GM18507 (cell line): ENCODE data around the gene GRB7.

ENCODE experiments used
- DNase-seq: peaks from one replicate; pipeline ENCODE4 v3.0.0; 2011; ENCODE audit warnings: low read depth; ENCODE audit not compliant: insufficient read length; ENCODE audit errors: extremely low spot score
- FAIRE-seq: peaks from 2 replicates; lab custom pipeline; 2011; peaks lifted over from hg19 to GRCh38; lab: Jason Lieb, UNC

GRB7 gene

DNA sequence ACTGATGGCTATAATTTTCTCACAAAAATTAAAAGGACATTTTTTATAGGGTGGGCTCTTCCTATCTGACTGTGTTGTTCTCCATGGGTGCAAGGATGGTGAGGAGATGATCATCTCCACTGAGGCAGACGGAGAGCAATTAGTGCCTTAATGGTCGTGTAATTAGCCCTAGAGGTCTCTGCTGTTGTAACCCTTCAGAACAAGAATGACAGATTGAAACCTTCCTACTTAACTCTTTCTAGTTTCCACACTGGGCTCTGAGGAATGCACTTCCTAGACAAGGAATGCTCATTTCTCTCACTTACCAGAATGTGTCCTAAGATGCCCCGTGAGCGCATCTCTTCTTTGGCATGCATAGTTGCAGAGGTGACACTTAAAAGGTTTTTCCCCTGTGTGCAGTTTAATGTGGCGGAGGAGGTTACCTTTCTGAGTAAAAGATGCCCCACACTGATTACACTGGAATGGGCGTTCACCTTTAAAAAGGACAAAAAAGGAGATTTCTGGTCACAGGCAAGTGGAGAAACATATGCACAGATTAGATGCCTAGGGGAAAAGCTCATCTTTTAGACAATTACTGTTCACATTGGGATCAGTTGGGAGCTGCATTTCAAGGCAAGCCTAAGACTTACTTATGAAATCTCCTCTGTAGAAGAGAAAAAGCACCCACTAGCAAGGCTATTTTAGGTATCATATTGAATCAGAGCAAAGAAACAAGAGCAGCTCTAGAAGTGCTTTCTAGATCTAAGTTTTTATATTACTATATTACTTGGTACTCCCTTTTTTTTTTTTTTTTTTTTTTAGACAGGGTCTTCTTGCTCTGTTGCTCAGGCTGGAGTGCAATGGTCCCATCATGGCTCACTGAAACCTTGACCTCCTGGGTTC, 53.6 kb downstream of the GRB7 start:
- DNase-seq (no peak), FAIRE-seq (peak; percentile 60)

DNA sequence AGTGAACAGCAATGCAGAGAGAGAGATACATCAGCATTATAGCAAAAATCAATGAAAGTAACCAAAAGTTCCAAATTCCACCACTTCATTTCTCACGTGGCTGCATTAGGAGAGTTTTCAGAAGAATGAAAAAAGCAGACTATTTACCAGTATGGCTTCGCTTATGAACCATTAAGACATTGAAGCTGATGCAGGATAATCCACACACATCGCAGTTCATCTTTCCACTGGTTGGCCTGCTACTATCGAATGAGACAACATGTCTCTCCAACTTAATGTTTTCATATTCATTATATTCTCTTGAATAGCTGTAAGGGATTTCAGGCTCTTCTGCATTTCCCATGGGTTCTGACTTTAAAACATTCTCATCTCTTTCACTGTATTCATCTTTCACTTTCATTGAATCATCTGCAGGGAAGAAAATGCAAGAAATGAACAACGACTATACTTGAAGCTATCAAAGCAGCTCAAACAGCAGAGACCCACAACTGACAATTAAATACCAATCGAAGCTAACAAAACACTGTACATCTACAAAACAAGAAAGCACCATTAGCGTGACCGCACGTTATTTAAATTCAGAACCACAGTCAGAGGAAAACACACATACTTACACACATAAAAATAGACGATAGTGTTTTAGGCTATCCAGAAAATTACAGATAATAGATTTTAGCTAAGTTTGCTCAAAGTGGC, 54.9 kb downstream of the GRB7 start:
- FAIRE-seq (peak; percentile 84), DNase-seq (no peak)

DNA sequence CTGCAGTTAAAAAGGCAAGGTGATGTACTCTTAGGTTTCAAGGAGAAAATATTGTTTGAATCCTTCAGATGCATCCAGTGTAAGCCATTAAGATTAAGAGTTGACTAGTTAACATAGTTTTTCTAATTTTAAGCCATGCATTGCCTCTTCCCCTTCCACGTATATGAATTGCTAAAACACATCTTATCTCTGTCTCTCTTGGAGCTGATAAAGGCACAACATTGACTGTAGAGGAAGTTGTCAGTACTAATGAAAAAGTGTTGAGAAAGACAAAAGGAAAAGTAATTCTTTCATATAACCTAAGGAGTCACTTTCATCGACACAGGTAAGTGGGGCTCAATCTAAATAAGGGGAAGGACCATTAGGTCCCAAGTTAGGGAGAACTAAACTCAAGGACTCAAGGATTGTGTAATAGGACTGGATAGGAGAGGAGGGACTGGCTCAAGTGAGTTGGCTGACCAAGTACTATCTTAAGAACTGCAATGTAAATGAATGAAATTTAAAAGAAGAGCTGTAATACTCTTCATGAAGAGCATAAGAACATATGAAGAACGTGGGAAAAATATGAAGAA, 55.6 kb downstream of the GRB7 start:
- FAIRE-seq, result no peak

DNA sequence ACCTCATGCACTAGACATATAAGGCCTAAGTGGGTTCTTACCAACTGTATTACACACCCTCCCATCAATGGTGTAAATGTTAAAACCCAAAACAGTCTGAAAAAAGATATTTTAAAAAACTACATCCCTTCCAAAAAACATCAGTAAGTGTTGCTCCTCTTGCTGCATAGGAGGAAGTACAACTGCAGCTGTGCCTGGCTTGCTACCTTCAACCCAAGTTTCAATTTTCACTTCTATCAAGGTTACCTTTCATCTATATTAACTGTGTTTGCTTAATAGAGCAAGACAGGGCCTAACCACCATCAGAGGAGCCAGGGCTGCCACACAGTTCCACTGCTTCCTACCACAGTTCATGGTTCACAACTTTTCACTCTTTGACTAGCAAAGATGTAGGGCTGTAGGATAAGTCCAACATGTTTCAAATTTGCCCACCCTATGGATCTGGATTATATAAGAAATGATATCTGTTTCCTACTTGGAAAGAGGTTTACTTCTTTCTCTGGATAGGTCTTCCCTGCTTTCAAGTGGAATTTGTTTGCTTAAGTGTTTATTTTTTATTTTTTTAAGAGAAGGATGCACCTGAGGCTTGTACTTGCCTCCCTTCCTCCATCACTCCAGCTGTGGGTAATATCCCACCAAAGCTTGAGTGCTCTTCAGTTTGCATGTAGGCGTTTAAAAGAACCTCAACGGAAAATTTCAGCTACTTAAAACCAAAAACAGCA, 56.7 kb downstream of the GRB7 start:
- DNase-seq (peak; percentile 39), FAIRE-seq (peak; percentile 100)

More for the DNA sequence above, 55.6 kb downstream of the GRB7 start:
- no peak for DNase-seq
